ENCODE measurements around the gene UCK2.

The UCK2 gene

DNA sequence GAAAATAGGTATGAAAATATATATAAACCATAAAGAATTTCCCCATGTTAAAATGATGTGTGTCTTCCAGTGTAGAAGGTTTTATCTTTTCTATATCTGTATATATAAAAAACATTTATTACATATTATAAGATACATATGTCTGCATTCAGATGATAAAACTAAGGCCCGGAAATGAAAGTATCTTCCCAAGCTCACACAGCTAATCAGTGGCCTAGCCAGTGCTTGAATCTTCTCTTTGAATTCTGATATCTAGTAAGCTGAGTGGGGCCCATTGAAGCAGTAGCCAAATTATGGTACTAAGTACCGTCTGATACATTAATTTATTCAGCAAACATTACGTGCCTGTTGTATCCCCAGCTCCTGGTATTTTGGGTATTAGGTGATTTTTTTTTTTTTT is 28.6 kb downstream of the UCK2 start:
- H3K27ac ChIP-seq (ENCODE audit: low read depth, low read length), result no peak overlapping the region
- H3K36me3 ChIP-seq (ENCODE audit: control insufficient read depth, insufficient read depth, low read length), result no peaks in the 10 kb centered on the region
- H3K9me3 ChIP-seq (ENCODE audit: control insufficient read depth, insufficient read depth, low read length), result no peaks in the 10 kb centered on the region
- 0 out of 2 replicates have a peak overlapping the region, but pooled peaks have one; percentile 9 for H3K9ac ChIP-seq (ENCODE audit: low read depth, low read length)
- H3K4me3 ChIP-seq (ENCODE audit: low read depth, low read length), result peak overlapping the region; percentile 37
- no peaks in the 10 kb centered on the region for H3K27me3 ChIP-seq (ENCODE audit: control insufficient read depth, insufficient read depth, low read length)
- H3K4me1 ChIP-seq (ENCODE audit: control insufficient read depth, insufficient read depth, low read length), result peaks cover 56% of the 10 kb centered on the region

DNA sequence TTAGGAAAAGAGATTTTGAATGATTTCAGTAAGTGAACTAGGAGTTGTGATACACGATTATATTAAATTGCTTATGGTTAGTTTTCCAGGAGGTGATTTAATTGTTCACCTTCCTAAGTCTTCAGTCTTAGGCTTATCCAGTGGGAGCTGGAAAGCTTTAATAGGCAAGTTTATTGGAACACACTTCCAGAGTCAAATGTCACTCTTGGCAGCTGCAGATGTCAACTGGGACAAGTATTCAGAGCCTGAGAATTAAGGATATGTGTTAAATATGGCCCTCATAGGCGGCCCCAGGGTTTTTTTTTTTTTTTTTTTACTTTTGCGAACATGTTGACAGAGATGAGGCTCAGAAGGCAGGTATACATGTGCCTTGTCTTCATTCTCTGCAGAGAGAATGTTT is 29.2 kb downstream of the UCK2 start:
- Histone ChIP-seq H3K27me3 (ENCODE audit: control insufficient read depth, insufficient read depth, low read length) (no peaks in the 10 kb centered on the region), H3K9ac (ENCODE audit: low read depth, low read length) (no peak overlapping the region; the same call in 1 of the 2 replicates), H3K4me3 (ENCODE audit: low read depth, low read length) (peak overlapping the region; percentile 37), H3K27ac (ENCODE audit: low read depth, low read length) (peak overlapping the region; percentile 53), H3K36me3 (ENCODE audit: control insufficient read depth, insufficient read depth, low read length) (no peaks in the 10 kb centered on the region), H3K9me3 (ENCODE audit: control insufficient read depth, insufficient read depth, low read length) (no peaks in the 10 kb centered on the region), H3K4me1 (ENCODE audit: control insufficient read depth, insufficient read depth, low read length) (peaks cover 54% of the 10 kb centered on the region)

DNA sequence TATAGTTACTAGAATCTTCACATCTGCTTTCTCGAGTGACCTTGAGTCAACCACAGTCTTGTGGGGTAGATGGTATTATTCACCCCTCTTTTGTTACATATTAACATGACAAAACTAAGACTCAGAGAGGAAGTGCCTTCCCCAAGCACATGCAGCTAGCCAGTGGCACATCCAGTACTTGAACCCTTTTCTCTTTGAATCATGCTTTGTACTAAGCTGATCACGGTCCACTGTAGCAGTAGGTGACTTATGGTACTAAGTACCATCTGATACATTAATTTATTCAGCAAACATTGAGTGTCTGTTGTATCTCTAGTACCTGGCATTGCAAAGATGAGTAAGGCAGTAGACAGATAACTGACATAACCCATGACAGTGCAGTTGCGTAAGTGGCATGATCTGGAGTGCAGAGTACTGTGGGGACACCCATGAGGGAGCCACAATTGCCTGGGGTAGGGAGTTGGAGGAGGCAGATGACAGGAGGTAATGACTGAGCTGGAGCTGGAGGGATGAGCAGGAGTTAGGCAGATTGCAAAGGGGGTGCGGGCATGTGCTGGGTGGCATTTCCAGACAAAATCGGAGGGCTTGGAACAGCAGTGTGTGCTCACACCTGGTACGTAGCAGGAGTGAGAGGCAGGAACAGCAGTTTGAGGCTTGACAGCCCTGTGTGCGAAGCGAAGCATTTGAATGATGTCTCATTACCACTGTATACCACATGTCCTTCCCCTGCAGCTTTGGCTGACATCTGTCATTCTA is 29.8 kb downstream of the UCK2 start:
- Histone ChIP-seq H3K27me3 (ENCODE audit: control insufficient read depth, insufficient read depth, low read length) (no peaks in the 10 kb centered on the region), H3K4me3 (ENCODE audit: low read depth, low read length) (peak overlapping the region; percentile 37), H3K27ac (ENCODE audit: low read depth, low read length) (peak overlapping the region; percentile 53), H3K4me1 (ENCODE audit: control insufficient read depth, insufficient read depth, low read length) (peaks cover 60% of the 10 kb centered on the region), H3K36me3 (ENCODE audit: control insufficient read depth, insufficient read depth, low read length) (no peaks in the 10 kb centered on the region), H3K9ac (ENCODE audit: low read depth, low read length) (peak overlapping the region; percentile 12; the same call in 1 of the 2 replicates), H3K9me3 (ENCODE audit: control insufficient read depth, insufficient read depth, low read length) (no peaks in the 10 kb centered on the region)

DNA sequence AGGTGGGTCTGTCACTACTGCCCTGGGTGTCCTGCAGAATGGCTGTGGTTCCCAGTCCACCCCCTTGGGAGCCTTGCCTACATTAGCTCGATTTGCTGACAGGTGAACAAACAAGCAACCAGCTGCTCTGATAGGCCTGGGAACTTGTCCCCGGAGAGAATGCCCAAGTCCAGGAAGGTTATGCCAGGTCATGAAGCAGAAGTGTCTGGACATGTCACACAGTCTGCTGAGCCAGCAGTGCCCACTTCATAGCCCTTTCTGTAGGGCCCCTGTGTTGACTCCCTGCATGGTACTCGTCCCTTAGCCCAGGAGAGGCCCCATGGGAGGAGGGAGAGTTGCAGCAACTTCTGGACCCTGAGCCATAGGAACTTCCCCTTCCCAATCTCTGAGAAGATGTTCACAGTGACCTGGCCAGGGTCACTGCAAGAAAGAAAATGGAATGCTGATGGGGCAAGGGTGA is 31.0 kb downstream of the UCK2 start:
- Histone ChIP-seq H3K9me3 (ENCODE audit: control insufficient read depth, insufficient read depth, low read length) (no peaks in the 10 kb centered on the region), H3K9ac (ENCODE audit: low read depth, low read length) (no peak overlapping the region), H3K36me3 (ENCODE audit: control insufficient read depth, insufficient read depth, low read length) (no peaks in the 10 kb centered on the region), H3K4me3 (ENCODE audit: low read depth, low read length) (no peak overlapping the region), H3K27me3 (ENCODE audit: control insufficient read depth, insufficient read depth, low read length) (no peaks in the 10 kb centered on the region), H3K27ac (ENCODE audit: low read depth, low read length) (no peak overlapping the region), H3K4me1 (ENCODE audit: control insufficient read depth, insufficient read depth, low read length) (peaks cover 51% of the 10 kb centered on the region)

DNA sequence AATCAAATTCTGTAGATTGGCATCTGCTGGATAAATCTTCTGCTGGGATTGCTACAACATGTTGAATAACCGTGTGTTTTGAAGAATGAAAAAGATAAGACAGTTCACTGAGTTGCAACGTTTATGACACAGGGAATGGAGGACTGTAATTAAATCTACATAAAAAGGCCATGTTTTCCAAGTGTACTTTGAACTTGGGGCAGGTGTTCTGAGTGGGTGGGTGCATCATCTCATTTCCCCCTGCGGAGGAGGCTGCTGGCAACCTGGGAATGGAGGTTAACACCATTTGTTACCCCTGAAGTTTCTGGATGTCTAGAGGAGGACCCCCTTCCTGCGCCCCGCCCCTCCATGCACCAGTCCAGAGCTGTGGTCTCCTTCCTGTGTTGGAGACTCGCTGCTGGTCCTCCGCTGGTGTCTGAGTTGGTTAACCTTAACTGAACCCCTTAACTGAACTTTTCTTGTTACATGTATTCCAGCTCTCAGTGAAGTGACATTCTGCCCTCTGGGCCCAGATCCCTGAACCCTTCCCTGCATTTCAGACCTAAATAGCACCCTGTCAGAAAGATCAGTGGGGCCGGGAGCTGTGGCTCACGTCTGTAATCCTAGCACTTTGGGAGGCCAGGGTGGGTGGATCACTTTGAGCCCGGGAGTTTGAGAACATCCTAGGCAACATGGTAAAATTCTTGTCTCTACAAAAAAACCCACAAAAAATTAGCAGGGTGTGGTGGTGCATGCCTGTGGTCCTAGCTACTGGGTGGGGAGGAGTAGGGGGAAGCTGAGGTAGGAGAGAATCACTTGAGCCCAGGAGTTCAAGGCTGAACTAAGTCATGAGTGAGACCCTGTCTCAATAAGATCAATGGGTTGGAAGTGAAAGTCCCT is 31.8 kb downstream of the UCK2 start:
- no peak overlapping the region for H3K4me3 ChIP-seq (ENCODE audit: low read depth, low read length)
- no peak overlapping the region for H3K27ac ChIP-seq (ENCODE audit: low read depth, low read length)
- peaks cover 43% of the 10 kb centered on the region for H3K4me1 ChIP-seq (ENCODE audit: control insufficient read depth, insufficient read depth, low read length)
- H3K9ac ChIP-seq (ENCODE audit: low read depth, low read length), result no peak overlapping the region
- no peaks in the 10 kb centered on the region for H3K9me3 ChIP-seq (ENCODE audit: control insufficient read depth, insufficient read depth, low read length)
- no peaks in the 10 kb centered on the region for H3K27me3 ChIP-seq (ENCODE audit: control insufficient read depth, insufficient read depth, low read length)
- no peaks in the 10 kb centered on the region for H3K36me3 ChIP-seq (ENCODE audit: control insufficient read depth, insufficient read depth, low read length)

DNA sequence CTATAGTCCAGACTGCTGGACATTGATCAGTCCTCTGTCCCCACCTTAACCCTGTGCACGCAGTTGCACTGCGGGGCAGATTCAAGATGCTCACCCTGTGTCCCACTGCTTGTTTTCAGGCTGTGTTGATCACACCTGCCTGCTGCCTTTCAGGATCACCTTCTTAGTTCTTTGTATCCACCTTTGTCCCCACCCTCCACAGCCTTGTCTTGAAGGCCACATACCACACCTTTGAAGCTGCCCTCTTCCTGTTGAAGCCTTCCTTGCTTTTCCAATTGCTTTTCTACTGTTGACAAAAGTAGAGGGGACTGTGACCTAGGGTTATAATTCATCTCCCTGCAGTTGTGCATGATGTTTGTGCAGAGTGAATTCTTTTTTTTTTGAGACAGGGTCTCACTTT is 32.7 kb downstream of the UCK2 start:
- no peak overlapping the region for H3K9ac ChIP-seq (ENCODE audit: low read depth, low read length)
- H3K36me3 ChIP-seq (ENCODE audit: control insufficient read depth, insufficient read depth, low read length), result peaks cover 2% of the 10 kb centered on the region; the same call in 1 of the 2 replicates
- no peak overlapping the region for H3K27ac ChIP-seq (ENCODE audit: low read depth, low read length)
- H3K27me3 ChIP-seq (ENCODE audit: control insufficient read depth, insufficient read depth, low read length), result no peaks in the 10 kb centered on the region
- H3K4me1 ChIP-seq (ENCODE audit: control insufficient read depth, insufficient read depth, low read length), result peaks cover 36% of the 10 kb centered on the region
- H3K9me3 ChIP-seq (ENCODE audit: control insufficient read depth, insufficient read depth, low read length), result no peaks in the 10 kb centered on the region
- no peak overlapping the region for H3K4me3 ChIP-seq (ENCODE audit: low read depth, low read length)

DNA sequence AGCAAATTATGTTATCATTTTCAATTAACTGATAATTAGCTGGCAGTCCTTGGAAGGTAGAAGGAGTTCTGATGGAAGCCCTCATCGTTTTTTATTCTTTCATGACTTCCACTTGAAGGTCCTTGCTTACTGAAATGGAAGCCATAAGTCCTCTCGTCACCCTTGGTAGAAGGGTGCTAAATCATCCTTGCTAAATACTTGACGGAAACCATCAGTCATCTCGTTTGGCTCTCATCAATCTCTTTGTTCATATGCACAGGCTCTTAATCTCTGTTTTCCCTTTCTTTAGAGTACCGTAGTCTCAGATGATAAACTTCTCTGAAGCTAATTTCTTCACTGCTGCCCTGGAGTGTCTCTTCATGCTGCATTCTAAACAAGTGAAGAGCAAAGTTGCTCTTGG is 34.5 kb downstream of the UCK2 start:
- H3K4me3 ChIP-seq (ENCODE audit: low read depth, low read length), result no peak overlapping the region
- no peak overlapping the region for H3K27ac ChIP-seq (ENCODE audit: low read depth, low read length)
- H3K9me3 ChIP-seq (ENCODE audit: control insufficient read depth, insufficient read depth, low read length), result no peaks in the 10 kb centered on the region
- H3K9ac ChIP-seq (ENCODE audit: low read depth, low read length), result no peak overlapping the region
- H3K4me1 ChIP-seq (ENCODE audit: control insufficient read depth, insufficient read depth, low read length), result peaks cover 18% of the 10 kb centered on the region
- peaks cover 5% of the 10 kb centered on the region; the same call in 1 of the 2 replicates for H3K36me3 ChIP-seq (ENCODE audit: control insufficient read depth, insufficient read depth, low read length)
- H3K27me3 ChIP-seq (ENCODE audit: control insufficient read depth, insufficient read depth, low read length), result no peaks in the 10 kb centered on the region

DNA sequence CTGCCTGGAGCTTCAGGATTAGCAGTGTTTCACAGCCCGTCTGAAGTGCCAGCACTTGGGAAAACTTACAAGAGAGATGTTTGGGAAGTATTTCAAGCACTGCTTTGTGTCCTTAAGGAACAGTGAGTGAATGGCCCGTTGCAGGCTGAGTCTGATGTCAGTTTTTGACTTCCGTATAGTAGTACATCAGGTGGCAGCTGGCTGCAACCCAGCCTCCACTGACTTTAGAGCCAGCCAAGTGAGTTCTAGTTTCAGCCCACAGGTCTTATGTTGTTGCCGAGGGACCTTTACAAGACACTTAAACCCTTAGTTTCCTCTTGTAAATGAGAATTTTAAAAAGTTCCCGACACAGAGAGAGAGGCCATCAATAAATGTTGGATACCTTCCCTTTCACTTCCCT is 35.0 kb downstream of the UCK2 start:
- Histone ChIP-seq H3K4me1 (ENCODE audit: control insufficient read depth, insufficient read depth, low read length) (peaks cover 13% of the 10 kb centered on the region), H3K9ac (ENCODE audit: low read depth, low read length) (no peak overlapping the region), H3K27me3 (ENCODE audit: control insufficient read depth, insufficient read depth, low read length) (no peaks in the 10 kb centered on the region), H3K4me3 (ENCODE audit: low read depth, low read length) (no peak overlapping the region), H3K36me3 (ENCODE audit: control insufficient read depth, insufficient read depth, low read length) (peaks cover 5% of the 10 kb centered on the region; the same call in 1 of the 2 replicates), H3K9me3 (ENCODE audit: control insufficient read depth, insufficient read depth, low read length) (no peaks in the 10 kb centered on the region), H3K27ac (ENCODE audit: low read depth, low read length) (no peak overlapping the region)

DNA sequence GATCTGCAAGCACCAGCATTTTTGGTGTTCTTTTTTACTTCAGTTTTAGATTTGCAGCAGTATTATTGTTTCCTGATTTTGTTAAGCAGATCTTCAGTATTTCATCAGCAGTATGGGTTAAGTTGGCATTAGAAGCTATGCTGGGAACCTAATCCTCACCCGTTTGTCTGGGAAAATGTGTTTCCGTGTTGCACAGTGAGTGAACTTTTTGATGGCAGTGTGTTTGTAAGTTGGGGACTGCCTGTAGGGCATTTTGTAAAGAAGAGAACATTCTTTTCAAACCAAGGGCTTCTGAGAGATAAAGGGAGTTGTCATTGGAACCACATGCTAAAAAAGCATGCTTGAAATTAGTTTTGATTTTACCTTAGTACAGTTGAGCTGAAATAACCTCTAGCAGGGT is 35.9 kb downstream of the UCK2 start:
- Histone ChIP-seq H3K4me3 (ENCODE audit: low read depth, low read length) (no peak overlapping the region), H3K27me3 (ENCODE audit: control insufficient read depth, insufficient read depth, low read length) (no peaks in the 10 kb centered on the region), H3K9ac (ENCODE audit: low read depth, low read length) (no peak overlapping the region), H3K4me1 (ENCODE audit: control insufficient read depth, insufficient read depth, low read length) (peaks cover 9% of the 10 kb centered on the region; the same call in 1 of the 2 replicates), H3K36me3 (ENCODE audit: control insufficient read depth, insufficient read depth, low read length) (peaks cover 5% of the 10 kb centered on the region; the same call in 1 of the 2 replicates), H3K27ac (ENCODE audit: low read depth, low read length) (no peak overlapping the region), H3K9me3 (ENCODE audit: control insufficient read depth, insufficient read depth, low read length) (no peaks in the 10 kb centered on the region)

DNA sequence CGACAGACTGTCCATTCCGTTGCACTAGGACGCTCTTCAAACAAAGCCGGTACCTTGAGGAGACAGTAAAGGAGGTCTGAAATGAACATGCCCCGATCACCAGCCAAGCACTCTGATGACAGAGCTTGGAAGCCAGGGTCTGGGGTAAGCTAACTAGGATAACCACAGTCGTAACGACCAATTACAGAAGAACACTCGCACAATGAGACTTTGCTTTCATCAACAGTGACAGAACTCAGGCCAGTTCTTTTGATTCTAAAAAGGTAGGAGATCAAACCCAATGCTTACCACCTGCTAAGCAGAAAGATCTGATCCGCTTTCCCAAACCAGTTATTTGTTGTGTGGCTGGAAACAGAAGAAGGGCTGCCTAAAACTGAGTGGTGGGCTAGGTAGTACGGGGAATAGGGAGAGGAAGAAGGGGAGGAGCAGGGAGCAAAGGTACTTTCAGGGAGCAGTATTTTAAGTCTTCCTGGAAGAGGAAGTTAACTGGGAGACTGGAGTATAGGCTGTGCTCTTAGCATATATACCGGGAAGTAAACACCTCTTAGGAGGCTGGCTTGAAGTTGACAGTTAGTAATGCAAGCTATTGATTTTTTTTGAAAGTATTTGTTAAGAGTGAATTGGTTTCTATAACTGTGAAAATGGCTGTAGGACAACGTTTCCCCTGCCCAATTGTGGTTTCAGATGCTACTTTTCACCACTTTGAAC is 38.4 kb downstream of the UCK2 start:
- H3K27me3 ChIP-seq (ENCODE audit: control insufficient read depth, insufficient read depth, low read length), result no peaks in the 10 kb centered on the region
- H3K4me3 ChIP-seq (ENCODE audit: low read depth, low read length), result no peak overlapping the region
- no peak overlapping the region for H3K27ac ChIP-seq (ENCODE audit: low read depth, low read length)
- peaks cover 5% of the 10 kb centered on the region; the same call in 1 of the 2 replicates for H3K36me3 ChIP-seq (ENCODE audit: control insufficient read depth, insufficient read depth, low read length)
- H3K4me1 ChIP-seq (ENCODE audit: control insufficient read depth, insufficient read depth, low read length), result peaks cover 9% of the 10 kb centered on the region; the same call in 1 of the 2 replicates
- H3K9me3 ChIP-seq (ENCODE audit: control insufficient read depth, insufficient read depth, low read length), result no peaks in the 10 kb centered on the region
- no peak overlapping the region for H3K9ac ChIP-seq (ENCODE audit: low read depth, low read length)

Data from HUES48 (cell line).